ENCODE results near the gene ORC6.

The ORC6 gene

GRCh38 chr16:46733319-46733830 lies 43.9 kb downstream of the ORC6 start:
- DNase-seq = no peak

DNA sequence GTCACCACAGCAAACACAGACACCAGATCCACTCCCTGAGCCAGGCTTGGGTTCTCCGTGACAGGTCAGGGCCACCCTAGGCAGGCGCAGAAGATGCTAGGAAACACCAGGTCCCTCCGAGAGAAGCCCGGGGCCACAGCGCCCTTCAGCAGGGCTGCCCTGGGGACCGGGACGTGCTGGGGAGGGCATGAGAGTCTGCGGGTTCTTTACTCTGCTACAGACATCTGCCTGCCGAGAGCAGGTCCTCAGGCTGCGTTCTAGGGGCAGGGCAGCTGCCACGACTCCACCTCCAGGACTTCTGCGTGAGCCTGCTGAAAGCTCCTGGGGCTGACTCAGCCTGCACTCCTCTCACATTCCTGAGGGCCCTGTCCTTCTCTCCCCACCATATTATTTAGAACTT lies 47.2 kb downstream of the ORC6 start:
- no peak for DNase-seq

- DNase-seq = no peak
Measured at GRCh38 chr16:46737621-46738214, 48.3 kb downstream of the ORC6 start.

GRCh38 chr16:46739934-46740333 lies 50.5 kb downstream of the ORC6 start:
- DNase-seq = no peak

- no peak for DNase-seq
Measured at GRCh38 chr16:46743232-46743719, 53.8 kb downstream of the ORC6 start.

GRCh38 chr16:46745617-46746016 lies 56.2 kb downstream of the ORC6 start:
- DNase-seq = no peak

DNA sequence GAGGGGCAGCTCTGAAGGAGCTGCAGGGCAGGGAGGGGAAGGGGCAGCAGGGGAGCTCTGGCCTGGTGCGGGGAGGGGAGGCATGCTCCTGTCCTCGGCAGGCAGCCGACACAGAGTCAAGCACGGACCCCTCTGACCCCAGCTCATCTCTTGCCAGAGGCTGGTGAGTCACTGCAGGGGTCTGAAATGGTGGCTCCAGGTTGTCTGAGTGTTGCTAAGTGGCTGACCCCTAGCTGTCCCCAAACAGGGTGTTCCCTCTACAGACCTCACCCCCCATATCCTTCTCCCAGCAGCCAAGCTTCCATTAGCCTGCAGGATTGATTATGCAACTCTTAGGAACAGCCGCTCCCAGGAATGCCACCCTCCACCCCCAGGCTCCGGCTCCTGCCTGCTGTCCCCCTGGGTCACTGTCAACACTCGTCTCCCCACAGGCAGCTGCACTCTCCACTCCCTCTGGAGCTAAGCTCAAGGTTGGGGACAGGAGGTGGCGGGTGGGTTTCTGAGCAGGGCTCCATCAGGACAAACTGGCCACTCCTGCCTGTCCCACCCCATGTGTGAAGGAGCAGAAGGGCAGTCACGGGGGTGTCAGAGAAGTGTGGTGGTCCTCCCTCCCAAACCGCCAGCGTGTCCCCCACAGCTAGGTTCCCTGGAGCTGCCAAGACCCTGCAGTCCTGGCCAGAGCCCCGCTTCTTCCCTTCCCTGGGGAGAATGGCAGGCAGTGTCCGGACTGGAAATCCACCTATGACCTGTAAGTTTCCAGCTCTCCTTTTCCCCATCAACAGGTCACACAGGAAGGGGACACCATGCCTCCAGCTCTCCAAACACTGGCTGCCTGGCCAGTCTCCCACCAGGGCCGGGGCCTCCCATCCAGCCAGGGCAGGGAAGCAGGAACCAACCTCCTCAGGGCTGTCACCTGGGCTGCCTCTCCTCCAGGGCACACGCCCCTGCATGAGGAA lies 57.6 kb downstream of the ORC6 start:
- no peak for DNase-seq
